ENCODE measurements around the gene GON7.
A peak's percentile ranks its signal among the peaks of the same experiment; 100 is the strongest.
"Not testable (repeated sequence)": the region's sequence is repeated elsewhere in the genome, so short reads cannot be mapped to it uniquely, and the experiment has no call there.

The GON7 gene

GRCh38 chr14:93158349-93158748, 48.5 kb downstream of the GON7 start:
- not testable (repeated sequence) for DNase-seq (ENCODE audit: low read depth)

- no peak for DNase-seq (ENCODE audit: low read depth)
Observed at GRCh38 chr14:93156693-93157369, 50.0 kb downstream of the GON7 start.

- peak; percentile 37 for DNase-seq (ENCODE audit: low read depth)
Observed at GRCh38 chr14:93155667-93156066, 51.2 kb downstream of the GON7 start.

GRCh38 chr14:93153121-93153520, 53.7 kb downstream of the GON7 start:
- peak; percentile 18 for DNase-seq (ENCODE audit: low read depth)
